ENCODE measurements around the gene TSPEAR. TPM values are rescaled to one million over a fixed set of nuclear protein-coding genes. Genes with fewer than 3 reads are reported as not detected.

Gene TSPEAR
- total RNA-seq, 1 experiment from 2014 or later: not detected

GRCh38 chr21:44710294-44710665, 1.1 kb downstream of the TSPEAR start:
- Mint-ChIP-seq H3K36me3 (ENCODE audit: insufficient read depth, unreplicated experiment) (no peaks in the 10 kb centered on the region), H3K9me3 (ENCODE audit: low read depth, unreplicated experiment) (peaks cover 3% of the 10 kb centered on the region), H3K27ac (ENCODE audit: unreplicated experiment) (no peak overlapping the region), H3K27me3 (ENCODE audit: unreplicated experiment) (peaks cover 86% of the 10 kb centered on the region), H3K4me1 (ENCODE audit: low read depth, unreplicated experiment) (no peaks in the 10 kb centered on the region), H3K4me3 (ENCODE audit: low read depth, unreplicated experiment) (no peak overlapping the region)
- no TSS peak for BruUV-seq (replicated peaks)
- no peak for DNase-seq
- no peak for TF ChIP-seq CTCF (IDR thresholded peaks at IDR 0.05; ENCODE audit: unreplicated experiment)
- CTCF ChIA-PET: interaction anchor here (0.6 to 1.2 kb wide), 3 partner anchors 17 to 23 kb away, joined by 4 to 8 read pairs (median 4); no protein-coding TSS in a partner anchor
- intact Hi-C loops (cut with micrococcal nuclease; ENCODE audit: unreplicated experiment): no loop called here

- TF ChIP-seq CTCF (IDR thresholded peaks at IDR 0.05; ENCODE audit: unreplicated experiment): no peak
- Mint-ChIP-seq H3K36me3 (ENCODE audit: insufficient read depth, unreplicated experiment) (no peaks in the 10 kb centered on the region), H3K27ac (ENCODE audit: unreplicated experiment) (no peak overlapping the region), H3K4me1 (ENCODE audit: low read depth, unreplicated experiment) (no peaks in the 10 kb centered on the region), H3K27me3 (ENCODE audit: unreplicated experiment) (peaks cover 86% of the 10 kb centered on the region), H3K9me3 (ENCODE audit: low read depth, unreplicated experiment) (peaks cover 3% of the 10 kb centered on the region), H3K4me3 (ENCODE audit: low read depth, unreplicated experiment) (no peak overlapping the region)
- intact Hi-C loops (cut with micrococcal nuclease; ENCODE audit: unreplicated experiment): no loop called here
- no peak for DNase-seq
- no TSS peak for BruUV-seq (replicated peaks)
- CTCF ChIA-PET: interaction anchor here (1.2 kb wide), 1 partner anchor 23 kb away, joined by 4 read pairs; no protein-coding TSS in a partner anchor
Measured at GRCh38 chr21:44709426-44710293, 1.7 kb downstream of the TSPEAR start.

- H3K9me3 Mint-ChIP-seq (ENCODE audit: low read depth, unreplicated experiment): peaks cover 3% of the 10 kb centered on the region
- no peak overlapping the region for H3K4me3 Mint-ChIP-seq (ENCODE audit: low read depth, unreplicated experiment)
- H3K27me3 Mint-ChIP-seq (ENCODE audit: unreplicated experiment): peaks cover 86% of the 10 kb centered on the region
- no peaks in the 10 kb centered on the region for H3K4me1 Mint-ChIP-seq (ENCODE audit: low read depth, unreplicated experiment)
- no peaks in the 10 kb centered on the region for H3K36me3 Mint-ChIP-seq (ENCODE audit: insufficient read depth, unreplicated experiment)
- BruUV-seq (replicated peaks): no TSS peak
- intact Hi-C loops (cut with micrococcal nuclease; ENCODE audit: unreplicated experiment): no loop called here
- TF ChIP-seq CTCF (IDR thresholded peaks at IDR 0.05; ENCODE audit: unreplicated experiment): no peak
- CTCF ChIA-PET: no interaction called here
- no peak for DNase-seq
- H3K27ac Mint-ChIP-seq (ENCODE audit: unreplicated experiment): no peak overlapping the region
Measured at GRCh38 chr21:44708866-44709425, 2.4 kb downstream of the TSPEAR start.

DNA sequence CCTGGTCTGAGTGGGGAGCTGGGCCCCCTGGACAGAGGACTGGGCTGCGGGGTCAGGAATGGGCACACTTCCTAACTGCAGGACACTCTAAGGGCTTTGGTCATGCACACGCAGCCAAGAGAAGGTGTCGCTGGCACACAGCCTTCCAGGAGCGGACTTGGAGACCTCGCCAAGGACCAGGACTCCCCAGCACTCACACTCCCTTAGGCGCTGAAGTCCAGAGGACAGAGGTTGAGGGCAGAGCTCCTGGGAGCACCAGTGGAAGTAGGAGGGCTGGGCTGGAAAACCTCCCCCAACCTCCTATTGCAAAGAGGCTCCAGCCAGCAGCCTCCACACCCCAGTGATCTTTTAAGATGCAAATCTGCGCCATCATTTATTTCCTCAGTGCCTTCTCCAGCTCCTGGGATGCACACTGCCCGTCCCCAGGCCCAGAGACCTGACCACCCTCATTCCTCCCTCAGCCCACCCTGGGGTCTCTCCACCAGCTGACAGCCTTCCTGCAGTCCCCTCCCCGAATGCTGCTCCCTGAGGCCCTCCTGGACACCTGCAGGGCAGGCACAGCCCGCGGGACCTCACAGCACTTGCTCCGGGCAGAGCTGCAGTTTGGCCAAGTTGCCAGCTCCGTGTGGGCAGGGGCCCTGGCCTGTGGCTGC, 3.0 kb downstream of the TSPEAR start:
- TF ChIP-seq CTCF (IDR thresholded peaks at IDR 0.05; ENCODE audit: unreplicated experiment): no peak
- H3K36me3 Mint-ChIP-seq (ENCODE audit: insufficient read depth, unreplicated experiment): no peaks in the 10 kb centered on the region
- no peak overlapping the region for H3K4me3 Mint-ChIP-seq (ENCODE audit: low read depth, unreplicated experiment)
- no peak overlapping the region for H3K27ac Mint-ChIP-seq (ENCODE audit: unreplicated experiment)
- no peaks in the 10 kb centered on the region for H3K4me1 Mint-ChIP-seq (ENCODE audit: low read depth, unreplicated experiment)
- CTCF ChIA-PET: interaction anchor here (0.6 kb wide), 1 partner anchor 1780 kb away, joined by 3 read pairs; no protein-coding TSS in a partner anchor
- DNase-seq: no peak
- peaks cover 3% of the 10 kb centered on the region for H3K9me3 Mint-ChIP-seq (ENCODE audit: low read depth, unreplicated experiment)
- intact Hi-C loops (cut with micrococcal nuclease; ENCODE audit: unreplicated experiment): no loop called here
- peaks cover 86% of the 10 kb centered on the region for H3K27me3 Mint-ChIP-seq (ENCODE audit: unreplicated experiment)
- no TSS peak for BruUV-seq (replicated peaks)

All from Calu3 (cell line).